Upper lobe of right lung (tissue), 1 donor: ENCODE data around the gene NOS2. TPM values are rescaled to one million over a fixed set of nuclear protein-coding genes. Genes with fewer than 3 reads are reported as not detected.

Experiments used
- ATAC-seq: fragments of 200-7000 bp; cut with Tn5 transposase; one replicate; pipeline ENCODE4 v1.9.1; 2020; ENCODE audit warnings: mild to moderate bottlenecking, moderate library complexity
- DNase-seq: peaks from one replicate; pipeline ENCODE4 v3.0.0-alpha.2; 2020
- H3K27ac ChIP-seq: fragments of 200-600 bp; one replicate; pipeline ENCODE4 v1.8.0; 2022
- H3K27me3 ChIP-seq: fragments of 200-600 bp; one replicate; pipeline ENCODE4 v1.8.0; 2022; ENCODE audit warnings: mild to moderate bottlenecking
- H3K36me3 ChIP-seq: fragments of 200-600 bp; one replicate; pipeline ENCODE4 v1.8.0; 2022
- H3K4me1 ChIP-seq: fragments of 200-600 bp; one replicate; pipeline ENCODE4 v1.8.0; 2022
- H3K4me3 ChIP-seq: fragments of 200-600 bp; one replicate; pipeline ENCODE4 v1.8.0; 2022; ENCODE audit warnings: mild to moderate bottlenecking
- H3K9me3 ChIP-seq: fragments of 200-600 bp; one replicate; pipeline ENCODE4 v1.8.0; 2022
- intact Hi-C: fragments of 100-400 bp; cut with DNase I; formaldehyde crosslinking; loops from one replicate; pipeline ENCODE4 v1.11.0; 2022
- total RNA-seq: library from RNA; stranded (reverse); fragmentation: NEBNext Ultra II Directional; extraction: Animal tissue kit (Norgen Biotek cat#: 25700); gene quantifications from one replicate; pipeline ENCODE4 v1.2.1, GENCODE V29; 2021
- TF ChIP-seq, protein P1 (sequence below): fragments of 200-600 bp; IDR thresholded peaks from one replicate; pipeline ENCODE4 v1.8.0; 2022; ENCODE audit warnings: antibody characterized with exemption
- donor health status: DM: no; HTN: yes; CAD: no; lungs with severe emphysema.

Gene NOS2
- total RNA-seq, 1 donor from 2014 or later: 0.55 TPM

DNA sequence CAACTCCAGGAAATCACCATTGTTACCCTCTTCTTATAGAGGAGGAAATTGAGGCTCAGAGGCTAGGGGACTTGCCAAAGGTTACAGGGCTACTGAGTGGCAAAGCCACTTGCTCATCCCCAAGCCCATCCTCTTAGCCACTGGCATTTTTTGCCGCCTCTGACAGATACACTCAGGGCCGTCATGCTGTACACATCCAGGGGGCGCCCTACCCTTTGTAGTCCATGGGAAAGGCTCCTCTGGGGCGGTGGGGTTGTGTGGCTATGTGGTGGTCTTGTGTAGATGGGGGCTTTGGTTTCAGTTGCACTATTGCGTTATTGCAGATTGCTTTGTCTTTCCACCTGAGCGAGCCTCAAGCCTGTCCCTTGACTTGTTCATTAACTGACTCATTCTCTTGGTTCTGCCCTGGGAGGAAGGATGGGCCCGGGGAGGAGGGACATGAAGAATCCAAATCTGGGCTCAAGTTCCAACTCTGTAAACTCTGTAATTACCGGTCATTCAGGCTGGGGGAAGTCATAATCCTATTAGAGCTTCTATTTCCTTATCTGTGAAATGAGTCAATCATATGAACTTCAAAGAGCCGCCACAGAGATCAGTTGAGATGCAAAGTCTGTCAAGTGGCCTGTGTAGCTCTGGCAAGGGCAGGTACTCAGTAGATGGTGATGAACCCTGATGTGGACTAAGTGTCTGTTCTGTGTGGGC is 2.8 kb downstream of the NOS2 start:
- Histone ChIP-seq H3K27ac (no peak overlapping the region), H3K27me3 (peaks cover 17% of the 10 kb centered on the region), H3K4me3 (no peak overlapping the region), H3K4me1 (peaks cover 4% of the 10 kb centered on the region), H3K36me3 (no peaks in the 10 kb centered on the region), H3K9me3 (no peaks in the 10 kb centered on the region)
- TF ChIP-seq, protein P1, sequence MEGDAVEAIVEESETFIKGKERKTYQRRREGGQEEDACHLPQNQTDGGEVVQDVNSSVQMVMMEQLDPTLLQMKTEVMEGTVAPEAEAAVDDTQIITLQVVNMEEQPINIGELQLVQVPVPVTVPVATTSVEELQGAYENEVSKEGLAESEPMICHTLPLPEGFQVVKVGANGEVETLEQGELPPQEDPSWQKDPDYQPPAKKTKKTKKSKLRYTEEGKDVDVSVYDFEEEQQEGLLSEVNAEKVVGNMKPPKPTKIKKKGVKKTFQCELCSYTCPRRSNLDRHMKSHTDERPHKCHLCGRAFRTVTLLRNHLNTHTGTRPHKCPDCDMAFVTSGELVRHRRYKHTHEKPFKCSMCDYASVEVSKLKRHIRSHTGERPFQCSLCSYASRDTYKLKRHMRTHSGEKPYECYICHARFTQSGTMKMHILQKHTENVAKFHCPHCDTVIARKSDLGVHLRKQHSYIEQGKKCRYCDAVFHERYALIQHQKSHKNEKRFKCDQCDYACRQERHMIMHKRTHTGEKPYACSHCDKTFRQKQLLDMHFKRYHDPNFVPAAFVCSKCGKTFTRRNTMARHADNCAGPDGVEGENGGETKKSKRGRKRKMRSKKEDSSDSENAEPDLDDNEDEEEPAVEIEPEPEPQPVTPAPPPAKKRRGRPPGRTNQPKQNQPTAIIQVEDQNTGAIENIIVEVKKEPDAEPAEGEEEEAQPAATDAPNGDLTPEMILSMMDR: no peak
- DNase-seq: no peak
- no peak for ATAC-seq
- intact Hi-C loops: no loop called here

DNA sequence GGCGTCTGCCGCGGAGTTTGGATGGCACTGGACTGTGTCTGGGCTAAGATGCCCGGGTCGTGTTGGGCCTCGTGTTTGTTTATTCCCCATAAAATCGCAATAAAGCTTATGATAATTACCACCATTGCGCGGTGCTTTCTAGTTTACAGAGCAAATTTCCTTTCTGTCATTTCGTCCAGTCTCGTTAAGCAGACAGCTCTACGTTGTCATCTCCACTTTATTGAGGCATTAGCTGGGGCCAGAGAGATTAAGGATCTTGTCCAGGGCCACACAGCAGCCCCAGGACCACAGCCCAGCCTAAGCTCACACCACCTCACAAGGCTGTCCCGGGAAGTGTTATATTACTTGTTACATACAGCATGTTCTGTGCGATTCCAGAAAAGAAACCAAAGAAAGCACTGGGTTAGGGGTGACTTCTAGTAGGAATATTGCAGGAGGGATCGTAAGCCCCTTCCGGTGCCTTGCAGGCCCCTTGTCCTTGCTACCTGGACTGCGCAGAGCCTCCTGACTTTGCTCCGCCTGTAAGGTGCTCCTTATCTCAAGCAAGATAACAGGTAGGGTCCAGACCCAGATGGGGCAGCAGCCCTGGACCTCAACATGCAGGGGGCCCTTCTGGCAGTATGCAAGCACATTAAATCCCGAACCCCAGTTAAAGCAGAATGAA is 6.3 kb downstream of the NOS2 start:
- Histone ChIP-seq H3K27ac (no peak overlapping the region), H3K9me3 (no peaks in the 10 kb centered on the region), H3K4me1 (peaks cover 4% of the 10 kb centered on the region), H3K4me3 (peak overlapping the region; percentile 15), H3K36me3 (no peaks in the 10 kb centered on the region), H3K27me3 (peaks cover 28% of the 10 kb centered on the region)
- DNase-seq: no peak
- ATAC-seq: no peak
- intact Hi-C loops: no loop called here
- TF ChIP-seq, protein P1: no peak

GRCh38 chr17:27793168-27793905 is 7.0 kb downstream of the NOS2 start:
- ATAC-seq (peak; percentile 59), DNase-seq (no peak)
- intact Hi-C loops: no loop called here
- H3K27me3 ChIP-seq: peaks cover 28% of the 10 kb centered on the region
- no peak overlapping the region for H3K27ac ChIP-seq
- peak overlapping the region; percentile 15 for H3K4me3 ChIP-seq
- peaks cover 4% of the 10 kb centered on the region for H3K4me1 ChIP-seq
- no peaks in the 10 kb centered on the region for H3K36me3 ChIP-seq
- H3K9me3 ChIP-seq: no peaks in the 10 kb centered on the region
- TF ChIP-seq, protein P1: no peak

GRCh38 chr17:27792095-27792494 is 8.2 kb downstream of the NOS2 start:
- ATAC-seq (no peak), DNase-seq (no peak)
- H3K4me3 ChIP-seq: no peak overlapping the region
- no peaks in the 10 kb centered on the region for H3K36me3 ChIP-seq
- peaks cover 28% of the 10 kb centered on the region for H3K27me3 ChIP-seq
- TF ChIP-seq, protein P1: no peak
- H3K27ac ChIP-seq: no peak overlapping the region
- H3K9me3 ChIP-seq: no peaks in the 10 kb centered on the region
- intact Hi-C loops: no loop called here
- peaks cover 4% of the 10 kb centered on the region for H3K4me1 ChIP-seq

GRCh38 chr17:27788919-27789318 is 11.4 kb downstream of the NOS2 start:
- Histone ChIP-seq H3K36me3 (no peaks in the 10 kb centered on the region), H3K4me3 (no peak overlapping the region), H3K27me3 (peaks cover 24% of the 10 kb centered on the region), H3K9me3 (no peaks in the 10 kb centered on the region), H3K4me1 (peaks cover 4% of the 10 kb centered on the region), H3K27ac (no peak overlapping the region)
- no peak for ATAC-seq
- intact Hi-C loops: no loop called here
- no peak for DNase-seq
- TF ChIP-seq, protein P1: no peak
